Measurements from ENCODE around the gene AIFM3. TPM values are rescaled to one million over a fixed set of nuclear protein-coding genes. Genes with fewer than 3 reads are reported as not detected.
A peak's percentile ranks its signal among the peaks of the same experiment; 100 is the strongest.

AIFM3 gene
- total RNA-seq, 1 experiment from 2014 or later, result 9.7 TPM

GRCh38 chr22:21009638-21010425 lies 42.8 kb downstream of the AIFM3 start:
- H3K4me2 ChIP-seq (ENCODE audit: low read length), result no peak overlapping the region
- no peaks in the 10 kb centered on the region for H4K20me1 ChIP-seq (ENCODE audit: insufficient read depth)
- no peak overlapping the region for H3K9ac ChIP-seq (ENCODE audit: low read length)
- ATAC-seq (no peak), DNase-seq (ENCODE audit: low read depth, low spot score) (no peak)
- RAD21 ChIA-PET (ENCODE audit: low non-redundant PET in 1 of 2, low total read pairs in 2 of 2, uncharacterized antibody in 2 of 2, unreplicated experiment in 2 of 2), result no interaction called here
- no peak overlapping the region for H2AFZ ChIP-seq (ENCODE audit: low read depth, low read length, poor library complexity, severe bottlenecking)
- TF ChIP-seq FOSL1 (IDR thresholded peaks at IDR 0.05; ENCODE audit: low read depth) (no peak), TCF7L2 (IDR thresholded peaks at IDR 0.05; ENCODE audit: borderline replicate concordance, extremely low read depth, insufficient read depth, insufficient read length) (no peak), EGR1 (IDR thresholded peaks at IDR 0.05; ENCODE audit: low read depth) (no peak), ELF1 (IDR thresholded peaks at IDR 0.05; ENCODE audit: borderline replicate concordance, low read depth) (no peak), POLR2AphosphoS5 (IDR thresholded peaks at IDR 0.05; ENCODE audit: low read depth, low read length) (no peak), ZFX (IDR thresholded peaks at IDR 0.05) (no peak), CEBPB (IDR thresholded peaks at IDR 0.05; ENCODE audit: low read depth) (no peak), REST (IDR thresholded peaks at IDR 0.05; ENCODE audit: low read depth) (peak; percentile 86)
- no peaks in the 10 kb centered on the region for H3K9me3 ChIP-seq (ENCODE audit: control insufficient read depth in 1 of 2, insufficient read depth in 1 of 2, low read depth in 1 of 2, low read length in 2 of 2)
- no peak overlapping the region for H3K27ac ChIP-seq (ENCODE audit: low read depth, low read length)
- H3K27me3 ChIP-seq (ENCODE audit: insufficient read depth, low read length), result no peaks in the 10 kb centered on the region
- H3K9me2 ChIP-seq (ENCODE audit: insufficient read depth), result no peaks in the 10 kb centered on the region
- peaks cover 12 to 16% of the 10 kb centered on the region in 2 experiments for H3K4me1 ChIP-seq (ENCODE audit: control insufficient read depth in 1 of 2, insufficient read depth in 2 of 2, low read length in 2 of 2)
- H3K36me3 ChIP-seq (ENCODE audit: control insufficient read depth in 1 of 2, insufficient read depth in 2 of 2, low read length in 2 of 2), result no peaks in the 10 kb centered on the region
- intact Hi-C loops (cut with micrococcal nuclease), result no loop called here
- POLR2A ChIA-PET, result no interaction called here
- CTCF ChIA-PET, result no interaction called here
- no peaks in the 10 kb centered on the region for H3K79me2 ChIP-seq (ENCODE audit: insufficient read depth, low read length)
- H3K4me3 ChIP-seq (replicated peaks in 1 of 2; ENCODE audit: low read depth in 1 of 2, low read length in 2 of 2), result no peak overlapping the region
- no TSS peak for BruUV-seq (replicated peaks)
